HEK293T (cell line): ENCODE results near the gene SLC66A2.

Source experiments
- ARNT ChIP-seq: fragments of 450-650 bp; IDR thresholded peaks from 2 replicates; pipeline ENCODE4 v1.6.1; 2017; ENCODE audit warnings: mild to moderate bottlenecking
- BHLHE40 ChIP-seq: fragments of 450-650 bp; IDR thresholded peaks from 2 replicates; pipeline ENCODE4 v1.6.1; 2016; ENCODE audit warnings: mild to moderate bottlenecking, moderate library complexity, borderline replicate concordance
- ELF4 ChIP-seq: fragments of 450-650 bp; IDR thresholded peaks from 2 replicates; pipeline ENCODE4 v1.6.1; 2017; ENCODE audit warnings: antibody characterized with exemption
- FOXA1 ChIP-seq: fragments of 450-650 bp; IDR thresholded peaks from 2 replicates; pipeline ENCODE4 v1.6.1; 2016; ENCODE audit warnings: mild to moderate bottlenecking
- FOXK2 ChIP-seq: fragments of 450-650 bp; IDR thresholded peaks from 2 replicates; pipeline ENCODE4 v1.6.1; 2016; ENCODE audit warnings: mild to moderate bottlenecking
- FOXM1 ChIP-seq: fragments of 450-650 bp; IDR thresholded peaks from 2 replicates; pipeline ENCODE4 v1.6.1; 2017; ENCODE audit warnings: mild to moderate bottlenecking, borderline replicate concordance
- HDGF ChIP-seq: fragments of 450-650 bp; IDR thresholded peaks from 2 replicates; pipeline ENCODE4 v1.6.1; 2017; ENCODE audit warnings: antibody characterized with exemption, borderline replicate concordance
- SP1 ChIP-seq: fragments of 450-650 bp; IDR thresholded peaks from 2 replicates; pipeline ENCODE4 v1.6.1; 2017
- SUZ12 ChIP-seq: fragments of 450-650 bp; IDR thresholded peaks from 2 replicates; pipeline ENCODE4 v1.6.1; 2016; ENCODE audit warnings: mild to moderate bottlenecking
- TARDBP ChIP-seq: fragments of 450-650 bp; IDR thresholded peaks from 2 replicates; pipeline ENCODE4 v1.6.1; 2016
- ZNF384 ChIP-seq: fragments of 450-650 bp; IDR thresholded peaks from 2 replicates; pipeline ENCODE4 v1.6.1; 2016
- TF ChIP-seq, protein P1 (sequence below): fragments of 450-650 bp; IDR thresholded peaks from 2 replicates; pipeline ENCODE4 v1.6.1; 2016

DNA sequence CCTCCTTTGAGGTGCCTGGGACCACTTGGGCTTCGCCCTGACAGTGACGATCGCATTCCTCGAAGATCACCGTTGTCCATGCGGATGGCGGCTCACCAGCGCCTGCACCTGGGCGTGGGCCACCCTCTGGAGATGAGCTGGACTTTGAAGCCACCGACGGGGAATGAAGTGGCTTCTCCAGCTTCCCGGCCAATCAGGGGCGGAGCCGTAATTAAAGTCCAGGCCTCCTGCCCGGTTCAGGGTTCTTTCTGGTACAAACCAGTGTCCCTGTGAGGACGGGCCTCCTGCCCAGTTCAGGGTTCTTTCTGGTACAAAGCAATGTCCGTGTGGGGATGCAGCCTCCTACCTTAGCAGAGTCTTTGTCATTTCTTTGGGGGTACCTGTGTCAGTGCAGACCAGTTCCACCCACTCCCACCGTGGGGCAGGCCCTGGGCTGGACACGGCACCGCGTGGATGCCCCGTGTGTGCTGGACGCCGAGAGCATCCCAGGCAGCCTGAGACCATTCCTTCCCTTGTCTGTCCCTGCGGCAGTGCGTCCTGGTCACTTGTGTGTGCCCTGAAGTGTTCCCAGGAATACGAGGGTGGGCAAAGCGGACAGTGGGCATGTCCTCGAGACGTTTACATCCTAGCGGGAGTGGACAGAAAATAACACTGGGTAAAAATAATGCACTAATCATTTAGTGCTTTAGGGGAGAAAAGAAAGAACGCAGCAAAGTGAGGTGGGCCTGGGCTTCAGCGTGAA, 98.7 kb downstream of the SLC66A2 start:
- TF ChIP-seq BHLHE40 (no peak), FOXA1 (no peak), FOXK2 (no peak), SUZ12 (no peak), FOXM1 (no peak), SP1 (no peak), ARNT (no peak), ELF4 (no peak), HDGF (no peak), TARDBP (no peak), ZNF384 (no peak)
- TF ChIP-seq, protein P1, sequence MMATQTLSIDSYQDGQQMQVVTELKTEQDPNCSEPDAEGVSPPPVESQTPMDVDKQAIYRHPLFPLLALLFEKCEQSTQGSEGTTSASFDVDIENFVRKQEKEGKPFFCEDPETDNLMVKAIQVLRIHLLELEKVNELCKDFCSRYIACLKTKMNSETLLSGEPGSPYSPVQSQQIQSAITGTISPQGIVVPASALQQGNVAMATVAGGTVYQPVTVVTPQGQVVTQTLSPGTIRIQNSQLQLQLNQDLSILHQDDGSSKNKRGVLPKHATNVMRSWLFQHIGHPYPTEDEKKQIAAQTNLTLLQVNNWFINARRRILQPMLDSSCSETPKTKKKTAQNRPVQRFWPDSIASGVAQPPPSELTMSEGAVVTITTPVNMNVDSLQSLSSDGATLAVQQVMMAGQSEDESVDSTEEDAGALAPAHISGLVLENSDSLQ, result no peak
